Endothelial cell of umbilical vein (primary cell): ENCODE data around the gene CNP. TPM values are rescaled to one million over a fixed set of nuclear protein-coding genes. Genes with fewer than 3 reads are reported as not detected.

ENCODE experiments used
- BruUV-seq: library from RNA; stranded (reverse); fragments of 400-500 nt; replicated peaks from 2 replicates; lab custom pipeline; 2021; lab: Mats Ljungman, UMichigan
- CTCF ChIA-PET: fragments of 300-600, 350-600 bp; sonication (Branson Sonifier 250); formaldehyde crosslinking; loops from one replicate; lab custom pipeline; 2021; ENCODE audit warnings: antibody characterized with exemption, inconsistent platforms; lab: Charles Lee
- POLR2A ChIA-PET: fragments of 300-600, 350-600 bp; sonication (Branson Sonifier 250); formaldehyde crosslinking; loops from one replicate; lab custom pipeline; 2021; ENCODE audit warnings: antibody characterized with exemption, inconsistent platforms; lab: Charles Lee
- DNase-seq: peaks from one replicate; pipeline ENCODE4 v3.0.0-alpha.2; 2011; ENCODE audit warnings: low read depth, low spot score
- FAIRE-seq: peaks from 2 replicates; lab custom pipeline; 2011; peaks lifted over from hg19 to GRCh38; lab: Jason Lieb, UNC
- H2AFZ ChIP-seq: 2 replicates; pipeline ENCODE4 v1.6.0; 2012; ENCODE audit warnings: low read depth, low read length, control low read depth, inconsistent platforms
- H3K27ac ChIP-seq: 2 replicates; pipeline ENCODE4 v1.5.1; 2011; ENCODE audit warnings: low read depth, mild to moderate bottlenecking, control low read depth, low read length, moderate library complexity; ENCODE audit not compliant: insufficient read depth
- H3K27me3 ChIP-seq, 2 experiments: 2 replicates each; pipeline versions ENCODE4 v1.6.0 to v1.6.1; 2011; ENCODE audit warnings: low read length in 2 of 2, mixed read lengths in 1 of 2; ENCODE audit not compliant: control insufficient read depth in 2 of 2, insufficient read depth in 2 of 2
- H3K36me3 ChIP-seq, 2 experiments: 2 replicates in 1 of 2; 3 replicates in 1 of 2; pipeline ENCODE4 v1.5.1; 2011; ENCODE audit warnings: low read length in 2 of 2, mild to moderate bottlenecking in 1 of 2, moderate library complexity in 1 of 2; ENCODE audit not compliant: control insufficient read depth in 2 of 2, insufficient read depth in 2 of 2; ENCODE audit errors: extremely low read depth in 1 of 2
- H3K4me1 ChIP-seq: 3 replicates; pipeline ENCODE4 v1.5.1; 2011; ENCODE audit warnings: mild to moderate bottlenecking, low read length; ENCODE audit not compliant: control insufficient read depth, insufficient read depth; ENCODE audit errors: extremely low read depth
- H3K4me2 ChIP-seq: 2 replicates; pipeline ENCODE4 v1.6.1; 2011; ENCODE audit warnings: low read length, control low read depth, mixed read lengths; ENCODE audit not compliant: insufficient read depth
- H3K4me3 ChIP-seq, 3 experiments: fragments of 200-600 bp in 1 of 3; sonication (generic), shearing (Covaris generic) in 1 of 3; replicated peaks in 1 of 3; 2 replicates each; pipeline ENCODE4 v1.5.1; 2011 to 2016; ENCODE audit warnings: control low read depth in 3 of 3, low read length in 3 of 3, mild to moderate bottlenecking in 2 of 3, inconsistent platforms in 1 of 3, low read depth in 1 of 3, moderate library complexity in 1 of 3; ENCODE audit not compliant: insufficient read depth in 1 of 3
- H3K79me2 ChIP-seq: 2 replicates; pipeline ENCODE4 v1.6.0; 2012; ENCODE audit warnings: low read length, inconsistent platforms; ENCODE audit not compliant: control insufficient read depth, insufficient read depth
- H3K9ac ChIP-seq: replicated peaks from 2 replicates; pipeline ENCODE3; 2011; ENCODE audit warnings: low read length, control low read depth; ENCODE audit not compliant: insufficient read depth; ENCODE audit errors: extremely low read depth
- H3K9me1 ChIP-seq: replicated peaks from 3 replicates; pipeline ENCODE4 v1.6.0; 2011; ENCODE audit warnings: mild to moderate bottlenecking, low read length; ENCODE audit not compliant: control insufficient read depth, insufficient read depth; ENCODE audit errors: extremely low read depth
- H3K9me3 ChIP-seq: replicated peaks from 2 replicates; pipeline ENCODE4 v1.5.1; 2012; ENCODE audit warnings: low read length, inconsistent platforms; ENCODE audit not compliant: control insufficient read depth, insufficient read depth
- H4K20me1 ChIP-seq: replicated peaks from 2 replicates; pipeline ENCODE3; 2011; ENCODE audit warnings: mild to moderate bottlenecking, low read length; ENCODE audit not compliant: control insufficient read depth, insufficient read depth; ENCODE audit errors: extremely low read depth
- CTCF ChIP-seq, 2 donors: IDR thresholded peaks; 1 replicate in 1 of 2; 2 replicates in 1 of 2; pipeline ENCODE4 v1.5.1; 2011; ENCODE audit warnings: low read length in 2 of 2, mild to moderate bottlenecking in 2 of 2, moderate library complexity in 2 of 2, control low read depth in 1 of 2, inconsistent platforms in 1 of 2, low read depth in 1 of 2; ENCODE audit not compliant: insufficient read depth in 1 of 2; ENCODE audit errors: extremely low read depth in 1 of 2
- EZH2 ChIP-seq: IDR thresholded peaks from 2 replicates; pipeline ENCODE4 v1.6.1; 2012; ENCODE audit warnings: borderline replicate concordance, low read depth, mild to moderate bottlenecking, moderate library complexity, low read length, inconsistent platforms; ENCODE audit not compliant: severe bottlenecking
- FOS ChIP-seq: IDR thresholded peaks from 2 replicates; pipeline ENCODE4 v1.6.1; 2011; ENCODE audit warnings: mild to moderate bottlenecking, low read length, moderate library complexity, borderline replicate concordance; ENCODE audit not compliant: insufficient read depth
- GATA2 ChIP-seq: IDR thresholded peaks from 2 replicates; pipeline ENCODE4 v1.7.0; 2011; ENCODE audit warnings: low read depth, mild to moderate bottlenecking, moderate library complexity, mixed read lengths, low read length; ENCODE audit not compliant: insufficient read length, insufficient read depth
- JUN ChIP-seq: IDR thresholded peaks from 2 replicates; pipeline ENCODE4 v1.6.1; 2011; ENCODE audit warnings: borderline replicate concordance, low read depth; ENCODE audit not compliant: insufficient read length, insufficient read depth
- MAX ChIP-seq: IDR thresholded peaks from 2 replicates; pipeline ENCODE4 v1.6.1; 2011; ENCODE audit not compliant: insufficient read depth, insufficient read length
- MYC ChIP-seq: IDR thresholded peaks from one replicate; pipeline ENCODE4 v1.6.1; 2011; ENCODE audit warnings: mild to moderate bottlenecking, low read depth, low read length
- POLR2A ChIP-seq: IDR thresholded peaks from 2 replicates; pipeline ENCODE4 v1.6.1; 2012; ENCODE audit warnings: low read depth, mild to moderate bottlenecking, control low read depth, low read length
- POLR2AphosphoS5 ChIP-seq: IDR thresholded peaks from 2 replicates; pipeline ENCODE4 v1.6.1; 2012; ENCODE audit warnings: low read depth, mild to moderate bottlenecking, control low read depth, low read length, moderate library complexity; ENCODE audit not compliant: insufficient read depth
- dilution Hi-C: fragments of 300-500 bp; cut with MboI; formaldehyde crosslinking; loops from one replicate; pipeline ENCODE4 v1.15.0; 2019; ENCODE audit warnings: low sequenced_read_pairs; ENCODE audit not compliant: extremely low pct_ligation_motif_present
- intact Hi-C: fragments of 100-400 bp; cut with micrococcal nuclease; formaldehyde crosslinking; loops from one replicate; pipeline ENCODE4 v1.10.0; 2022
- polyA plus RNA-seq, 4 experiments: library from polyadenylated mRNA; depleted of rRNA in 3 of 4; stranded (reverse) in 3 of 4; unstranded in 1 of 4; fragments of >200 nt; gene quantifications; 2 replicates each; pipeline versions ENCODE4 v1.2.1 to v1.2.3, GENCODE V29; 2011 to 2012; ENCODE audit warnings: missing spikeins in 1 of 4
- total RNA-seq: library from RNA; stranded (reverse); gene quantifications from 2 replicates; pipeline ENCODE4 v1.2.3, GENCODE V29; 2021

CNP gene
- total and polyA plus RNA-seq, 2 donors (not counting 3 experiments of a cell fraction or from before 2014, with no cell fraction given) = 49.4 to 84.9 TPM

GRCh38 chr17:41948762-41949460 is 17.7 kb upstream of the CNP start:
- H2AFZ ChIP-seq = no peak overlapping the region
- CTCF ChIA-PET = interaction anchor here (1.1 to 2.8 kb wide), 5 partner anchors 9 to 30 kb away, joined by 3 to 14 read pairs (median 4); partner anchors contain the start of genes ACLY and ODAD4

More at GRCh38 chr17:41948762-41949460, 17.7 kb upstream of the CNP start:
- intact Hi-C loops (no loop called here), dilution Hi-C loops (no loop called here)
- H3K79me2 ChIP-seq = no peaks in the 10 kb centered on the region
- H3K4me1 ChIP-seq = no peaks in the 10 kb centered on the region
- no peaks in the 10 kb centered on the region for H4K20me1 ChIP-seq
- H3K27ac ChIP-seq = no peak overlapping the region
- no TSS peak for BruUV-seq
- POLR2A ChIA-PET = no interaction called here
- H3K9me3 ChIP-seq = no peaks in the 10 kb centered on the region
- FAIRE-seq (no peak), DNase-seq (no peak)
- H3K27me3 ChIP-seq = no peaks in the 10 kb centered on the region
- H3K4me3 ChIP-seq = no peak overlapping the region
- no peak for TF ChIP-seq POLR2AphosphoS5
- TF ChIP-seq CTCF (IDR thresholded peaks at IDR 0.05; ENCODE audit: extremely low read depth in 1 of 2, insufficient read depth in 1 of 2, low read depth in 1 of 2, low read length in 2 of 2) = no peak
- no peak for TF ChIP-seq JUN
- no peak for TF ChIP-seq FOS
- TF ChIP-seq GATA2 = no peak
- no peak for TF ChIP-seq MAX
- TF ChIP-seq POLR2A = no peak
- no peak for TF ChIP-seq EZH2
- no peak for TF ChIP-seq MYC
- no peaks in the 10 kb centered on the region for H3K9me1 ChIP-seq
- H3K9ac ChIP-seq = no peak overlapping the region
- H3K4me2 ChIP-seq = no peak overlapping the region
- H3K36me3 ChIP-seq = no peaks in the 10 kb centered on the region
